ENCODE results near the gene FBXO21.

FBXO21 gene

DNA sequence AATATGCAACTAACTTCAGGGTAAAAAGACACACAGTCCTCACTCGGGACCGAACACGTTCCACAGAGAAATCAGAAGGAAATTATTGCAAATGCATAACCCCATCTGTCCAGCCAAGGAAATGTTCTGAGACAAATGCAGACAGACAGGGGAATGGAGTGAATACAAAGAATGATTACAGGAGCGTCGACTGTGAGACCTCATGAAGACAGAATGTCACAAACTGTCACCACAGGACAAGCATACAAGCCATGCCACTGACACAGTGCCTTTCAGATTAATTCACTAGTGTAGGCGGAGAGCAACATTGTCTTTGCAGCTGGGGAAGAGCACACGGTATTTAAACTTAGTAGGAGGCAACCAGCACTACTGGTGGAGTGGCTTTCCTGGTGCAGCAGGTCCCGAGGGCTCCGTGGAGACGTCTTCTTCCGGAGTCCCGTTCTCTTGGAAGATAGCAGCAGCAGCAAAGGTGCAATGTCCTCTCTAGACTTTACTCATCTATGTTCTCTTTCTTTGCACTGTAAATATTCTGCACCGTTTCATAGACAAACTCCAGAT, 44.6 kb downstream of the FBXO21 start:
- H3K36me3 ChIP-seq (ENCODE audit: insufficient read depth, low read depth, low read length): peaks cover 70% of the 10 kb centered on the region
- no peaks in the 10 kb centered on the region for H3K9me3 ChIP-seq (ENCODE audit: insufficient read depth, low read depth, low read length)
- peaks cover 4% of the 10 kb centered on the region; the same call in 1 of the 2 replicates for H3K4me1 ChIP-seq (ENCODE audit: insufficient read depth, low read length)
- no peak overlapping the region for H3K9ac ChIP-seq (ENCODE audit: low read depth, low read length)
- no peak overlapping the region for H3K27ac ChIP-seq (ENCODE audit: low read length)
- H3K4me3 ChIP-seq (ENCODE audit: low read length): no peak overlapping the region
- H3K27me3 ChIP-seq (ENCODE audit: insufficient read depth, low read length): no peaks in the 10 kb centered on the region

DNA sequence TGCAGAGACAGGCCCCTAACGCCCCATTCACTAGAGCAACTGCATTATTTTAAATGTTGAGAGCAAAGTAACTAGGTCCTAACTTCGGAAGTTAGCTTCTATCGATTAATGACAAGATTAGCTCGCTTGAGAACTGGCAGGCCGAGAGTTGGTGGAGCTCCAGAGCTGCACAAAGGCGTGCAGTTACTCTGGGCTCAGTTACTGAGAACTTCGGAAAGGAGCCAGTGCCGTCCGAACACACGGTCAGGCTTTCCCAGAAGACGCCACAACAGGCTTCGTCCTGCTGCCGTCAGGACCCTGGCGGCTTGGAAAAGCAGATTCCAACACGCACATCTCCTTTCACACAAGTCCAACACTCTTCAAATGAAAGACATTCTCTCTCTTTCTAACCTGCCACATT, 45.7 kb downstream of the FBXO21 start:
- H3K4me3 ChIP-seq (ENCODE audit: low read length): no peak overlapping the region
- H3K27ac ChIP-seq (ENCODE audit: low read length): no peak overlapping the region
- no peak overlapping the region for H3K9ac ChIP-seq (ENCODE audit: low read depth, low read length)
- peaks cover 59% of the 10 kb centered on the region for H3K36me3 ChIP-seq (ENCODE audit: insufficient read depth, low read depth, low read length)
- no peaks in the 10 kb centered on the region for H3K27me3 ChIP-seq (ENCODE audit: insufficient read depth, low read length)
- no peaks in the 10 kb centered on the region for H3K9me3 ChIP-seq (ENCODE audit: insufficient read depth, low read depth, low read length)
- H3K4me1 ChIP-seq (ENCODE audit: insufficient read depth, low read length): no peaks in the 10 kb centered on the region

DNA sequence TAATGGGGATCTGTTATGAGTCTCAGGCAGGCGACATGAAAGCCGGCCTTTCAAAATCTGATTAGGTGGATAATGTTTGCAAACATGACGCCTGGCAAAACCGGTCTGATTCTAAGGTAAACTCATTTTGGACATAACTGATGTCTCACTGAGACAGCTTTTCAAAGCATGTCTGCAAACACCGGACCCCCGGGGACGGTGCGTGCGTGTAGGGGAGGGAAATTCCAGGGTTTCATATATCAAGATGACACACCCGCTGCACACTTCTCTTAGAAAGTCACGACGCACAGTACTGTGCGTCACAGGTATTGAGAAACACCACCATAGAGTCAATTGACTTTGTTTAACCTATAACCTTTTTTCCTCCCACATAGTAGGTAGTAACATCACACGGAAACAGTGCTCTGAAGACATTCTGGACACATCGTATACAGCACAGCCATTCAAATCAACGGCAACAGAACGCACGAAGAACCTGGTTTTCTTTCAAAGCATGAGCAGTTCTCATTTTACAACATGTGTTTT, 47.2 kb downstream of the FBXO21 start:
- H3K4me1 ChIP-seq (ENCODE audit: insufficient read depth, low read length): no peaks in the 10 kb centered on the region
- peaks cover 45% of the 10 kb centered on the region for H3K36me3 ChIP-seq (ENCODE audit: insufficient read depth, low read depth, low read length)
- H3K4me3 ChIP-seq (ENCODE audit: low read length): no peak overlapping the region
- no peak overlapping the region for H3K9ac ChIP-seq (ENCODE audit: low read depth, low read length)
- no peaks in the 10 kb centered on the region for H3K9me3 ChIP-seq (ENCODE audit: insufficient read depth, low read depth, low read length)
- H3K27ac ChIP-seq (ENCODE audit: low read length): no peak overlapping the region
- no peaks in the 10 kb centered on the region for H3K27me3 ChIP-seq (ENCODE audit: insufficient read depth, low read length)

DNA sequence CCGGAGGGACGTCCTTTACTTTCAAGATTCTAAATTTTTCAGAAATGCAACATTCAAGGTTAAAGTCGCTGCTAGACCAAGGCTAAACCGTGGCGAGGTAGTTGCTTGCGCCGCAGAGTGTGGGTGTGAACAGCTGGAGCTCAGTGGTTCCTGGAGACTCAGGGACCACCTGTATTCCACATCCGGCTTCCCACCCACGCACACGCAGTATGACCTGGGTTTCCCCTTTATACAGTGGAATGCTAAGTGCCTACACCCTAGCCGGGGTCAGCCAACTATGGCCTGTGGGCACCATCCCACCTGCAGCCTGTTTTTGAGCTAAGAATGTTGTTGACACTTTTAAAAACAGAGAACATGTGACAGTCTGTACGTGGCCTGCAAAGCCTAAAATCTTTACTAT, 48.2 kb downstream of the FBXO21 start:
- no peak overlapping the region for H3K27ac ChIP-seq (ENCODE audit: low read length)
- H3K4me3 ChIP-seq (ENCODE audit: low read length): no peak overlapping the region
- H3K9me3 ChIP-seq (ENCODE audit: insufficient read depth, low read depth, low read length): no peaks in the 10 kb centered on the region
- H3K9ac ChIP-seq (ENCODE audit: low read depth, low read length): no peak overlapping the region
- peaks cover 40% of the 10 kb centered on the region for H3K36me3 ChIP-seq (ENCODE audit: insufficient read depth, low read depth, low read length)
- H3K4me1 ChIP-seq (ENCODE audit: insufficient read depth, low read length): no peaks in the 10 kb centered on the region
- H3K27me3 ChIP-seq (ENCODE audit: insufficient read depth, low read length): no peaks in the 10 kb centered on the region

DNA sequence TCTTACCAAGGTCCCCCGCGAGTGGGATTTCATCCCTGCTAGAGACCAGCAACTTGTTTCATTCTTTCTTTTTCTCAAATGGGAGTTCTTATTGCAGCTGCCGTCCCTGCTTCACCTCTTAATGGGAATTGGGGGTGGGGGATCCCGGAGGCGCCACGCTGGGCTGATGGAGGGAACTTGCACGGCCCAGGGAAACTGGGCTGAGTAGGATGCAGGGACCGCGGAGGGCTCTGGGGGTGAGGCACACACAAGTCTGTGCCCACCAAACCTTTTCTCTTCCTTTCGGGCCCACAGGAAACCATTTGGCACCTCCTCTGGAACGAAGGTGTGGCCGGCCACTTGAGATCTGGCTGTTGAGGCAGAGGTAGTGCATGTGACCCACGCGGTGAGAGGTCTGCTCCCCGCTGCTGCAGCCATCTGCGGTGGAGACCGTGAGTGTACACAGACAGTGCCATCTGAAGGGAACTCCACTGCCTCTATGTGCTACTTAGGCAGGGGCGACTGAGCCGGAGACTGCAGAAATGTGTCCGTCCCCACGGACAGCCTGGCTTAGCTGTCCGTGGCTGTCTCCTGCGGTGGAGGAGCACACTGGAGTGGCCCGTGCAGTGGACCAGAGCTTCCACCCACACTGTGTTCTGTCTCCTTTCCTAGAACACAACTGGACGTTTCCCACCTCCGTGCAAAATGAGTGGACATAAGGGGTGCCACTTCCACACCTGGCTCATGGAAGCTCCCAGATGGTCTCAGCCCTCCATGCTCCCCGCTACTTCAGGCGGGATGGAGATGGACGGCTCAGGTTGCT, 49.0 kb downstream of the FBXO21 start:
- H3K27ac ChIP-seq (ENCODE audit: low read length): no peak overlapping the region
- H3K9ac ChIP-seq (ENCODE audit: low read depth, low read length): no peak overlapping the region
- no peaks in the 10 kb centered on the region for H3K4me1 ChIP-seq (ENCODE audit: insufficient read depth, low read length)
- H3K4me3 ChIP-seq (ENCODE audit: low read length): no peak overlapping the region
- H3K36me3 ChIP-seq (ENCODE audit: insufficient read depth, low read depth, low read length): peaks cover 37% of the 10 kb centered on the region
- H3K27me3 ChIP-seq (ENCODE audit: insufficient read depth, low read length): no peaks in the 10 kb centered on the region
- H3K9me3 ChIP-seq (ENCODE audit: insufficient read depth, low read depth, low read length): no peaks in the 10 kb centered on the region

DNA sequence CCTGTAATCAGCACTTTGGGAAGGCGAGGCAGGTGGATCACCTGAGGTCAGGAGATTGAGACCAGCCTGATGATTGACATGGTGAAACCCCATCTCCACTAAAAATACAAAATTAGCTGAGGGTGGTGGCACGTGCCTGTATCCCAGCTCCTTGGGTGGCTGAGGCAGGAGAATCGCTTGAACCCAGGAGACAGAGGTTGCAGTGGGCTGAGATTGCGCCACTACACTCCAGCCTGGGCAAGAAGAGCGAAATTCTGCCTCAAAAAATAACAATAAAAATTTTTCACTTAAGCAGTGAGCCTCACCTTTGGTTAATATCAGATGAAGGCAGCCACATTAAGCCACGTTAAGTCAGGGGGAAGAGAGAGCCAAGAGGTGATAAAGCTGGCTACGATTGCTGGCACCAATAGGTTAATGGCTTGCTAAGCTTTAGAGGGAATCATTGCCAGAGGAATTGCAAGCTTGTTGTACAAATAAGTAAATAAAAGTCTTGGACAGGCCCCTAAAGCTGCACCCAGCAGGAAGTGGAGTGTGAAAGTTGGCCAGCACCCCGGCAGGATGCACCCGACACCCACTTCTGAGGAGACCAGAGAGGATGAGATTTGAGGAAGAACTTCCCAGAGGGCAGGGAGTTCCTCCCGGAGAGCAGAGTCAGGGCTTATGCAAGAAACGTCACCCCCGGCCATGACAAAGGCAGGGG, 49.7 kb downstream of the FBXO21 start:
- peaks cover 30% of the 10 kb centered on the region for H3K36me3 ChIP-seq (ENCODE audit: insufficient read depth, low read depth, low read length)
- H3K4me1 ChIP-seq (ENCODE audit: insufficient read depth, low read length): no peaks in the 10 kb centered on the region
- no peaks in the 10 kb centered on the region for H3K27me3 ChIP-seq (ENCODE audit: insufficient read depth, low read length)
- H3K9me3 ChIP-seq (ENCODE audit: insufficient read depth, low read depth, low read length): no peaks in the 10 kb centered on the region
- H3K27ac ChIP-seq (ENCODE audit: low read length): no peak overlapping the region
- no peak overlapping the region for H3K4me3 ChIP-seq (ENCODE audit: low read length)
- H3K9ac ChIP-seq (ENCODE audit: low read depth, low read length): no peak overlapping the region

DNA sequence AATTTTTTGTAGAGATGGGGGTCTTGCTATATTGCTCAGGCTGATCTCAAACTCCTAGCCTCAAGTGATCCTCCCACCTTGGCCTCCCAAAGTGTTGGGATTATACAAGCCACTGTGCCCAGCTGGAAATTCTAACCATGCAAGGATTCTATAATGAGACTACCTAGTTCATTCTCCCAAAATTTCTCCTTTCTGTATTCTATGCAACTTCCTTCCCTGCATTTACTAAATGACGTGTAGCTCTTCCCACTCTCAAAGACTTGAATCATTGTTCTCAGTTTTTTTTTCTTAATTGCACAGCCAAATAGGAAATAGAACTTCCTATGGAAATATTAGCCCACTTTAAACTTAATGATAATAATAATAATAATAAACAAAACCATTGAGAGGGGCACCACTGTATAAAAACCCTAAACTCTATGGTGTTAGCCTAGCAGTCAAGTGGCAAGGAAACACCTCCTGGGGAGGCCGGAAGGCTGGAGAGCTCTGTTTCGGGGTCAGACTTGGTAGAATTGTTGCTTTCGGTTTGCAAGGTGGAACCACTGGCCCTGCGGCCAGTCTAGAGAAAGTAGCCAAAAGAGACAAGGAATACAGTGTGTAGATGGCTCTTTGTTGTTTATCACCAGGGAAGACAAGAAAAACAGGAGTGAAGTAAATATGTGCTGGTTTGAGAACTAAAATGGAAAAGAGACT, 51.1 kb downstream of the FBXO21 start:
- Histone ChIP-seq H3K27ac (ENCODE audit: low read length) (no peak overlapping the region), H3K9ac (ENCODE audit: low read depth, low read length) (no peak overlapping the region), H3K4me3 (ENCODE audit: low read length) (no peak overlapping the region), H3K27me3 (ENCODE audit: insufficient read depth, low read length) (no peaks in the 10 kb centered on the region), H3K9me3 (ENCODE audit: insufficient read depth, low read depth, low read length) (no peaks in the 10 kb centered on the region), H3K36me3 (ENCODE audit: insufficient read depth, low read depth, low read length) (peaks cover 17% of the 10 kb centered on the region), H3K4me1 (ENCODE audit: insufficient read depth, low read length) (no peaks in the 10 kb centered on the region)

DNA sequence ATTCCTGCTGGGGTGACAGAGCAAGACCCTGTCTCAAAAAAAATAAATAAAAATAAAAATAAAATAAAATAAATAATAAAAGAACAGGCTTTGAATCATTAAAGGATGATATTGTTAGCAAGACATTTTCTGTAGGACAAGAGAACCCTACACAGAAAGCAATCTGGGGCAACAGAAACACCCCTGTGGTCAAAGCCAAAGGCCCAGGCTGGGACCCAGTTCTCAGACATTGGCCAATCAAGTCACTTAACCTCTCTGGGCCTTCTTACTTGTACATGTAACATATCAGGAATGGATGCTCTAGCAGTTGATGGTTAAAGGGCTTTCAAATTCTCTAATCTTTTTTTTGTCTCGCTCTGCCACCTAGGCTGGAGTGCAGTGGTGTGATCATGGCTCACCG, 55.5 kb downstream of the FBXO21 start:
- Histone ChIP-seq H3K36me3 (ENCODE audit: insufficient read depth, low read depth, low read length) (no peaks in the 10 kb centered on the region), H3K27me3 (ENCODE audit: insufficient read depth, low read length) (no peaks in the 10 kb centered on the region), H3K27ac (ENCODE audit: low read length) (no peak overlapping the region), H3K4me3 (ENCODE audit: low read length) (no peak overlapping the region), H3K9ac (ENCODE audit: low read depth, low read length) (no peak overlapping the region), H3K4me1 (ENCODE audit: insufficient read depth, low read length) (no peaks in the 10 kb centered on the region), H3K9me3 (ENCODE audit: insufficient read depth, low read depth, low read length) (no peaks in the 10 kb centered on the region)

DNA sequence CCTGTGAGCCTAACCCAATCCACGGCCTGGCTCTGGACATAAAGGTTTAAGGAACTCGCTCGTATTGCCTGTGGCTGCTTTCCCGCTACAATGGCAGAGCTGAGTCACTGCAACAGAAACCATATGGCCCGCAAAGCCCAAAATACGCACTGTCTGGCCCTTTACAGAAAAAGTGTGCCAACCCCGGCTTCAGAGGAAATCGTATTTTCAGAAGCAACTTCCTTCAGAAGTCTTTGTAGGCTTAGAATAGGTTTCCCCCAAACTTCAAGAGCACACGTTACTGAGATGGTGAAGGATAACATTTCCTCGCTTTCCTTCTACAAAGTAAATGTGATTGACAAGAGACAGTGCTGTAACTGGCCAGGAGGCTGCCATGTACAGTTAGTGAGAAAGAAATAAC, 56.2 kb downstream of the FBXO21 start:
- Histone ChIP-seq H3K27ac (ENCODE audit: low read length) (no peak overlapping the region), H3K4me3 (ENCODE audit: low read length) (no peak overlapping the region), H3K36me3 (ENCODE audit: insufficient read depth, low read depth, low read length) (no peaks in the 10 kb centered on the region), H3K9me3 (ENCODE audit: insufficient read depth, low read depth, low read length) (no peaks in the 10 kb centered on the region), H3K4me1 (ENCODE audit: insufficient read depth, low read length) (no peaks in the 10 kb centered on the region), H3K27me3 (ENCODE audit: insufficient read depth, low read length) (no peaks in the 10 kb centered on the region), H3K9ac (ENCODE audit: low read depth, low read length) (no peak overlapping the region)

DNA sequence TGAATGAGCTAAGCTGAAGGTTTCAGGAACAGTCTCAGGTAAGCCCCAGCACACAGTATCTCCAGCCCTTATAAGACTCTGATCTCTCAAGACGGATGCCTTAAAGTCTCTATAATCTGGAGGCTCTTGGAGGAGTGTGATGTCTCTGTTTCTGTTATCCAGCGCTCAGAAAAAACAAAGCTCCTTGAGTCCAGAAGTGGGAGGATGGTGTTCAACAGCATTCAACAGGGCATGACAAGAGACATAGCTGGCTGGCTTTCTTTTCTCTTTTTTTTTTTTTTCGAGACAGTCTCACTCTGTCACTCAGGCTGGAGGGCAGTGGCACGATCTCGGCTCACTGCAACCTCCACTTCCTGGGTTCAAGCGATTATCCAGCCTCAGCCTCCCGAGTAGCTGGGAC, 59.5 kb downstream of the FBXO21 start:
- H3K4me3 ChIP-seq (ENCODE audit: low read length): no peak overlapping the region
- no peak overlapping the region for H3K27ac ChIP-seq (ENCODE audit: low read length)
- H3K36me3 ChIP-seq (ENCODE audit: insufficient read depth, low read depth, low read length): no peaks in the 10 kb centered on the region
- H3K9me3 ChIP-seq (ENCODE audit: insufficient read depth, low read depth, low read length): peaks cover 25% of the 10 kb centered on the region; the same call in 1 of the 2 replicates
- H3K4me1 ChIP-seq (ENCODE audit: insufficient read depth, low read length): no peaks in the 10 kb centered on the region
- H3K9ac ChIP-seq (ENCODE audit: low read depth, low read length): no peak overlapping the region
- H3K27me3 ChIP-seq (ENCODE audit: insufficient read depth, low read length): no peaks in the 10 kb centered on the region

DNA sequence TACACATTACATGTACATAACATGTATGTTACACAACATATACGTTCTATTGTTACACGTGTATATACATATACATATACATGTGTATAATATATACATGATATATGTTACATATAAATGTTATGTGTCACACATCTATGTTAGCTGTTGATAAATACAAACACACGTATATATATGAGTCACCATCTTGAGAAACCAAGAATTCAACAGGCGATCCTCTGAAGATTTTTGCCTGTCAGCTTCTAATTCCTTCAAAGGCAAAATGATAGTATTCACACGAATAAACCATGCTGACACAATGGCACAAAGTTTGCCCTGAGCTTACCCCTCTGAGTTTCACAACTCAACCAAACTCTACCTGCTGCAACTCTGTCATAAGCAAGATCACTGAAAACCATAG, 60.9 kb downstream of the FBXO21 start:
- Histone ChIP-seq H3K4me3 (ENCODE audit: low read length) (no peak overlapping the region), H3K27ac (ENCODE audit: low read length) (no peak overlapping the region)

More for the DNA sequence above, 60.9 kb downstream of the FBXO21 start:
- Histone ChIP-seq H3K36me3 (ENCODE audit: insufficient read depth, low read depth, low read length) (no peaks in the 10 kb centered on the region), H3K9me3 (ENCODE audit: insufficient read depth, low read depth, low read length) (peaks cover 25% of the 10 kb centered on the region; the same call in 1 of the 2 replicates), H3K4me1 (ENCODE audit: insufficient read depth, low read length) (no peaks in the 10 kb centered on the region), H3K27me3 (ENCODE audit: insufficient read depth, low read length) (no peaks in the 10 kb centered on the region), H3K9ac (ENCODE audit: low read depth, low read length) (no peak overlapping the region)

All from iPS-20b (cell line).